OCI-LY7 (cell line): ENCODE measurements around the gene GTF3C2.

Experiments
- CTCF ChIP-seq: fragments of 200-600 bp; sonication (generic); conservative IDR thresholded peaks from 2 replicates; pipeline ENCODE4 v1.5.1; 2014; ENCODE audit warnings: mild to moderate bottlenecking, antibody characterized with exemption, low read length, moderate library complexity, mixed read lengths
- EZH2phosphoT487 ChIP-seq: fragments of 200-600 bp; sonication (generic); IDR thresholded peaks from 2 replicates; pipeline ENCODE4 v1.6.1; 2018; ENCODE audit warnings: low read depth, borderline replicate concordance, mild to moderate bottlenecking, mixed run types, antibody characterized with exemption, low read length, moderate library complexity, mixed read lengths

DNA sequence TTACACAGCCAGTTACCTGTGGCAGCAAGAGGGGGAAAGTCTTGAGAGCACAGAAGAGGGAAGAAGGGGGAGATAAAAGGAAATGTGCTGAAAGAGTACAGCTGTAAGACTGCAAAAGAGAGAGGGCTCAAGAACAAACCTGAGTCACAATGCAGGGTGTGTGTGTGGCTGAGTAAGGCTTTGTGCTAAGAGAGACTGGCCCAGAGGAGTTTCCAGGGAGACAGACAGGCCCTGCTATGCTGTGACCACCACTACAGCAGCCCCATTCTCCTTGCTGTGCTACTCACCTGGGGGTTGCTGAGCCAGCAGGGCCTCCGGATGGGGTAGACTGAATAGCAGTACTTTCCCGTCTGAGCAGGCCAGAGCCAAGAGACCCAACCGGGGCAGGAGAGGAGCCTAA lies 21.3 kb downstream of the GTF3C2 start:
- TF ChIP-seq CTCF (no peak), EZH2phosphoT487 (no peak)
